ENCODE measurements around the gene ELOVL2.
A peak's percentile ranks its signal among the peaks of the same experiment; 100 is the strongest.

The ELOVL2 gene

DNA sequence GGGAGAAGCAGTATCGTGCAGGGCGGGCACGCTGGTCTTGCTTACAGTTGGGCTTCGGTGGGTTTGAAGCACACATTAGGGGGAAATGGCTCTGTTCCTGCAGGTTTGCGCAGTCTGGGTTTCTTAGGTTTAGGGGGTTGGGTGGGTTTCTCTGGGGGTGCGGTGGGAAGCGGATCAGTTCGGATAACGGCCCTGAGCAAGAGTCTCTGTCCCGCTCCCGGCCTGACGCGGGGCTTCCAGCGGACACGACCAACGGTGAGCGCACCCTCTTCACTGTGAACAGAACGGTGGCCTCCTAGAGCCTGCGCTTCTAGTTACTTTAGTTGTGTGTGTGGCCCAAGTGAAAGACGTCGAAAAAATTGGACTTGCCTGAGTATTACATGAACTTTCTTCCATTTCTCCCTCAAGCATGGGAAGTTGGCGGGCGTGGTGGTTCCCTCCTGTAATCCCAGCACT lies 635 bp upstream of the ELOVL2 start:
- no peak overlapping the region for H3K27ac ChIP-seq (ENCODE audit: low read depth, low read length)
- H3K27me3 ChIP-seq (ENCODE audit: low read length): no peaks in the 10 kb centered on the region
- peak overlapping the region; percentile 41 for H3K4me2 ChIP-seq (ENCODE audit: low read depth, low read length, poor library complexity, severe bottlenecking)
- no peak overlapping the region for H2AFZ ChIP-seq (ENCODE audit: low read depth, low read length, severe bottlenecking)
- TF ChIP-seq CTCF (IDR thresholded peaks at IDR 0.05; ENCODE audit: insufficient read depth, low read length, poor library complexity, severe bottlenecking) (no peak), EZH2phosphoT487 (conservative IDR thresholded peaks at IDR 0.05; ENCODE audit: low read length) (no peak)
- H3K36me3 ChIP-seq (ENCODE audit: low read length): no peaks in the 10 kb centered on the region
- H4K20me1 ChIP-seq (ENCODE audit: low read depth, low read length): peaks cover 6% of the 10 kb centered on the region; the same call in 1 of the 2 replicates
- H3K4me3 ChIP-seq (ENCODE audit: insufficient read depth, low read length, poor library complexity, severe bottlenecking): peak overlapping the region; percentile 87
- no peaks in the 10 kb centered on the region for H3K79me2 ChIP-seq (ENCODE audit: insufficient read depth, low read length)
- 0 out of 2 replicates have a peak, but pooled peaks cover 9% of the 10 kb centered on the region for H3F3A ChIP-seq (ENCODE audit: insufficient read depth)
- no peaks in the 10 kb centered on the region for H3K9me2 ChIP-seq (replicated peaks; ENCODE audit: insufficient read depth, low read length)
- H3K9me3 ChIP-seq (ENCODE audit: insufficient read depth, low read length): no peaks in the 10 kb centered on the region
- 0 out of 2 replicates have a peak overlapping the region, but pooled peaks have one; percentile 7 for H3K9ac ChIP-seq (ENCODE audit: low read length)

- peak overlapping the region; percentile 87 for H3K4me3 ChIP-seq (ENCODE audit: insufficient read depth, low read length, poor library complexity, severe bottlenecking)
- no peaks in the 10 kb centered on the region for H3K9me2 ChIP-seq (replicated peaks; ENCODE audit: insufficient read depth, low read length)
- 0 out of 2 replicates have a peak, but pooled peaks cover 11% of the 10 kb centered on the region for H3F3A ChIP-seq (ENCODE audit: insufficient read depth)
- H3K4me2 ChIP-seq (ENCODE audit: low read depth, low read length, poor library complexity, severe bottlenecking): peak overlapping the region; percentile 59
- H3K27ac ChIP-seq (ENCODE audit: low read depth, low read length): no peak overlapping the region
- peaks cover 9% of the 10 kb centered on the region; the same call in 1 of the 2 replicates for H4K20me1 ChIP-seq (ENCODE audit: low read depth, low read length)
- H3K27me3 ChIP-seq (ENCODE audit: low read length): no peaks in the 10 kb centered on the region
- H3K9ac ChIP-seq (ENCODE audit: low read length): peak overlapping the region; percentile 57
- no peak for TF ChIP-seq CTCF (IDR thresholded peaks at IDR 0.05; ENCODE audit: insufficient read depth, low read length, poor library complexity, severe bottlenecking)
- TF ChIP-seq EZH2phosphoT487 (conservative IDR thresholded peaks at IDR 0.05; ENCODE audit: low read length): 0 out of 2 replicates have a peak, but pooled peaks have one; percentile 59
- H2AFZ ChIP-seq (ENCODE audit: low read depth, low read length, severe bottlenecking): peak overlapping the region; percentile 82
- no peaks in the 10 kb centered on the region for H3K79me2 ChIP-seq (ENCODE audit: insufficient read depth, low read length)
- H3K9me3 ChIP-seq (ENCODE audit: insufficient read depth, low read length): no peaks in the 10 kb centered on the region
- no peaks in the 10 kb centered on the region for H3K36me3 ChIP-seq (ENCODE audit: low read length)
Measured at GRCh38 chr6:11043378-11043960, 636 bp downstream of the ELOVL2 start.

DNA sequence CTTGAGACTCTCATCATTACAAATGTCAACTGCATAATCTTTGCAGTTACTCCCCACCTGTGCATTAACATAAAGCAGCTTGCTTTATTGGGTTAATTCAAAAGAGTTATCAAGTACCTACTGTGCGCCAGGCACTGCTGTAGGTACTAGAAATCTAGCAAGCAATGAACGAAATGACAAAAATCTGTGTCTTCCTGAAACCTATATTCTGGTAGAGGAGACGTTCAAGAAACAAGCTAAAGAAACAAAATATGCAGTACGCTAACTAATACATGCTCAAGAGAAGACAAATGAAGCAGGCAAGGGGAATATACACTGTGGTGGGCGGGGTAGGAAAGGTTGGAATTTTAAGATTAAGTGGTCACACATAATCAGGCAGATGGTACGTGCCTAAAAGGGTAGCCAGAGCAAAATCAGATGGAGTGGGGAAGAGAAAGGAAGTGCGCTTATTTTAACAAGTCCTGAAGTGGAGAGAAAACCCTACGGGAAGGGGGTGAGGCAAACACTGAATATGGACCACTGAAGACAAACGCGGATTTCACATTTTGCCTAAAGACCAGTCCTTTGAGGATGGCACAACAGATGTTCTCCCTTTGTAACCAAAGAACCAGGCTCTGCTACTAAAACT lies 1.2 kb downstream of the ELOVL2 start:
- 0 out of 2 replicates have a peak, but pooled peaks cover 11% of the 10 kb centered on the region for H3F3A ChIP-seq (ENCODE audit: insufficient read depth)
- peak overlapping the region; percentile 59 for H3K4me2 ChIP-seq (ENCODE audit: low read depth, low read length, poor library complexity, severe bottlenecking)
- no peak overlapping the region for H2AFZ ChIP-seq (ENCODE audit: low read depth, low read length, severe bottlenecking)
- no peaks in the 10 kb centered on the region for H3K9me3 ChIP-seq (ENCODE audit: insufficient read depth, low read length)
- H3K4me3 ChIP-seq (ENCODE audit: insufficient read depth, low read length, poor library complexity, severe bottlenecking): peak overlapping the region; percentile 87
- H3K27ac ChIP-seq (ENCODE audit: low read depth, low read length): no peak overlapping the region
- peak overlapping the region; percentile 57 for H3K9ac ChIP-seq (ENCODE audit: low read length)
- H3K36me3 ChIP-seq (ENCODE audit: low read length): no peaks in the 10 kb centered on the region
- peaks cover 9% of the 10 kb centered on the region; the same call in 1 of the 2 replicates for H4K20me1 ChIP-seq (ENCODE audit: low read depth, low read length)
- no peaks in the 10 kb centered on the region for H3K27me3 ChIP-seq (ENCODE audit: low read length)
- no peak for TF ChIP-seq CTCF (IDR thresholded peaks at IDR 0.05; ENCODE audit: insufficient read depth, low read length, poor library complexity, severe bottlenecking)
- no peak for TF ChIP-seq EZH2phosphoT487 (conservative IDR thresholded peaks at IDR 0.05; ENCODE audit: low read length)
- no peaks in the 10 kb centered on the region for H3K79me2 ChIP-seq (ENCODE audit: insufficient read depth, low read length)
- no peaks in the 10 kb centered on the region for H3K9me2 ChIP-seq (replicated peaks; ENCODE audit: insufficient read depth, low read length)

Data from SU-DHL-6 (cell line).